ENCODE data around the gene HDAC7.

- no peak for TF ChIP-seq POLR2AphosphoS5 (IDR thresholded peaks at IDR 0.05; ENCODE audit: low read depth, low read length)
- no peak for TF ChIP-seq POLR2A (IDR thresholded peaks at IDR 0.05; ENCODE audit: low read depth, low read length)
Observed at GRCh38 chr12:47808050-47808449, 11.7 kb downstream of the HDAC7 start.

Measured in GM12892 (cell line).